Psoas muscle (tissue), 8 donors: ENCODE results near the gene FNDC3B. TPM values are rescaled to one million over a fixed set of nuclear protein-coding genes. Genes with fewer than 3 reads are reported as not detected.

Experiments used
- ATAC-seq, 4 donors: fragments of 200-7000 bp; cut with Tn5 transposase; one replicate each; pipeline ENCODE4 v1.9.1; 2020; ENCODE audit warnings: moderate library complexity in 3 of 4, mild to moderate bottlenecking in 2 of 4
- DNase-seq, 2 donors: peaks; one replicate each; pipeline ENCODE4 v3.0.0-alpha.2; 2020
- H3K27ac ChIP-seq: fragments of 200-600 bp; one replicate; pipeline ENCODE4 v1.8.0; 2022
- H3K27me3 ChIP-seq, 3 donors: fragments of 200-600 bp in 1 of 3; one replicate each; pipeline versions ENCODE4 v1.6.1 to v1.8.0; 2013 to 2022; ENCODE audit warnings: low read length in 2 of 3, mild to moderate bottlenecking in 2 of 3, moderate library complexity in 1 of 3; ENCODE audit not compliant: insufficient read depth in 3 of 3
- H3K36me3 ChIP-seq, 2 donors: fragments of 200-600 bp in 1 of 2; one replicate each; pipeline versions ENCODE4 v1.6.1 to v1.8.0; 2013 to 2022; ENCODE audit warnings: low read depth in 1 of 2, mild to moderate bottlenecking in 1 of 2, moderate library complexity in 1 of 2; ENCODE audit not compliant: insufficient read depth in 1 of 2
- H3K4me1 ChIP-seq: fragments of 200-600 bp; one replicate; pipeline ENCODE4 v1.8.0; 2022
- H3K4me3 ChIP-seq: fragments of 200-600 bp; one replicate; pipeline ENCODE4 v1.8.0; 2022; ENCODE audit warnings: mild to moderate bottlenecking
- H3K9me3 ChIP-seq: fragments of 200-600 bp; one replicate; pipeline ENCODE4 v1.8.0; 2022
- WGBS, 3 donors: extraction: QIAGEN DNeasy Blood & Tissue Kit; methylation state at CpG; one replicate each; pipeline versions ENCODE4 v1.1.6 to v1.1.7; 2013; 5-methylcytosine and 5-hydroxymethylcytosine counted together
- intact Hi-C, 2 donors: fragments of 100-400 bp; cut with DNase I; formaldehyde crosslinking; loops; one replicate each; pipeline versions ENCODE4 v1.11.0 to v1.14.2; 2022
- polyA plus RNA-seq, 3 donors: library from polyadenylated mRNA; stranded (reverse); fragments of 200-250 nt; gene quantifications; one replicate each; pipeline ENCODE4 v1.2.3, GENCODE V29; 2013
- total RNA-seq, 4 donors: library from RNA; stranded (reverse); fragmentation: NEBNext Ultra II Directional in 2 of 4; extraction: Animal tissue kit (Norgen Biotek cat#: 25700) in 2 of 4; gene quantifications; one replicate each; pipeline versions ENCODE4 v1.2.1 to v1.2.4, GENCODE V29; 2021 to 2023
- TF ChIP-seq, protein P1 (sequence below): fragments of 200-600 bp; IDR thresholded peaks from one replicate; pipeline ENCODE4 v1.8.0; 2022; ENCODE audit warnings: antibody characterized with exemption
- donor health status: healthy with polysubstance abuse.
- donor health status: DM: no; HTN: no; CAD: no; lungs with moderate emphysema.
- donor health status: Bipolar disorder and iron deficiency.
- donor health status: healthy.
- donor health status: DM: yes; HTN: yes; CAD: no.
- donor health status: DM: no; HTN: no; CAD: no.
- donor health status: DM: no; HTN: no; CAD: no.
- donor health status: DM: yes; HTN: yes; CAD: no.

Gene FNDC3B
- total and polyA plus RNA-seq, 7 donors = 12.4 to 133 (median 50.8) TPM

DNA sequence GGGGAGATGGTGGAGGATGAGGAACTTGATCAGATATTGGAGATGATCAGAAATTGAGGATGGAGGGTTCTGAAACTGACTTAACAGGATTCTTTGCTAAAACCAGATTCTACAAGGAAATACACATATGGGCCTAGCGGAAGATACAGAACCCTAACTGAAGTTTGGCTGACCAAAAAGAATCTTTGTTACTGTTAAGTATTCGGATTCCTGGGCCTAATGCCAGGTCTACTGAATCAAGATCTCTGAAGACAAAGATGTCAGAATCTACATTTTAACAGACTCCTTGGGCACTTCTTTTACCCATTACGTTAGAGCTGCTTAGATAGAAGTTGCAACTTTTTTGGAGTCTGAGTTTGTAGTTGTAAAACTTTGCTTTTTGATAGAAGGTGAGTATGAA, 137.7 kb downstream of the FNDC3B start:
- ATAC-seq (no peak), DNase-seq (no peak)
- Histone ChIP-seq H3K27ac (no peak overlapping the region), H3K9me3 (no peaks in the 10 kb centered on the region), H3K4me1 (peaks cover 34% of the 10 kb centered on the region), H3K36me3 (no peaks in the 10 kb centered on the region), H3K4me3 (no peak overlapping the region), H3K27me3 (no peaks in the 10 kb centered on the region)
- TF ChIP-seq, protein P1, sequence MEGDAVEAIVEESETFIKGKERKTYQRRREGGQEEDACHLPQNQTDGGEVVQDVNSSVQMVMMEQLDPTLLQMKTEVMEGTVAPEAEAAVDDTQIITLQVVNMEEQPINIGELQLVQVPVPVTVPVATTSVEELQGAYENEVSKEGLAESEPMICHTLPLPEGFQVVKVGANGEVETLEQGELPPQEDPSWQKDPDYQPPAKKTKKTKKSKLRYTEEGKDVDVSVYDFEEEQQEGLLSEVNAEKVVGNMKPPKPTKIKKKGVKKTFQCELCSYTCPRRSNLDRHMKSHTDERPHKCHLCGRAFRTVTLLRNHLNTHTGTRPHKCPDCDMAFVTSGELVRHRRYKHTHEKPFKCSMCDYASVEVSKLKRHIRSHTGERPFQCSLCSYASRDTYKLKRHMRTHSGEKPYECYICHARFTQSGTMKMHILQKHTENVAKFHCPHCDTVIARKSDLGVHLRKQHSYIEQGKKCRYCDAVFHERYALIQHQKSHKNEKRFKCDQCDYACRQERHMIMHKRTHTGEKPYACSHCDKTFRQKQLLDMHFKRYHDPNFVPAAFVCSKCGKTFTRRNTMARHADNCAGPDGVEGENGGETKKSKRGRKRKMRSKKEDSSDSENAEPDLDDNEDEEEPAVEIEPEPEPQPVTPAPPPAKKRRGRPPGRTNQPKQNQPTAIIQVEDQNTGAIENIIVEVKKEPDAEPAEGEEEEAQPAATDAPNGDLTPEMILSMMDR = no peak
- intact Hi-C loops = no loop called here
- 46 to 72% (median 53%) methylated on average over 3 of the region's 3 CpGs for WGBS, 3 donors

DNA sequence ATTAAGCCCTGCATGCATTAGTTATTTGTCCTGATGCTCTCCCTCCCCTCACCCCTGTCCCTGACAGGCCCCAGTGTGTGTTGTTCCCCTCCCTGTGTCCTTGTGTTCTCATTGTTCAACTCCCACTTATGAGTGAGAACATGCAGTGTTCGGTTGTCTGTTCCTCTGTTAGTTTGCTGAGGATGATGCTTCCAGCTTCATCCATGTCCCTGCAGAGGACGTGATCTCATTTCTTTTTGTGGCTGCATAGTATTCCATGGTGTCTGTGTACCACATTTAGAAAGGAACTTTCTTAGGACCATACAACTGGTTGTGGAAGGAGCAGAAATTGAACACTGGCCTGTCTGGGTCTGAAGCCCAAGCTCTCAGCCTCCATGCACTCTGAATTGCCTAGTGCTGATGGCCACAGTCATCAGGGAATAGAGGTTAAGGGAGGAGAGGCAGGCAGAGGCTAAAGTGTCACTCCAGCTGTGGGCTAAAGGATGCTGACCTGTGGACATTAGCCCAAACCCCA, 138.5 kb downstream of the FNDC3B start:
- H3K4me1 ChIP-seq = peaks cover 38% of the 10 kb centered on the region
- TF ChIP-seq, protein P1 = no peak
- 93 to 97% (median 95%) methylated on average over 2 of the region's 2 CpGs for whole genome bisulfite sequencing, 3 donors
- no peaks in the 10 kb centered on the region for H3K36me3 ChIP-seq
- no peak overlapping the region for H3K27ac ChIP-seq
- no peaks in the 10 kb centered on the region for H3K9me3 ChIP-seq
- no peaks in the 10 kb centered on the region for H3K27me3 ChIP-seq
- no peak overlapping the region for H3K4me3 ChIP-seq
- ATAC-seq (no peak), DNase-seq (no peak)
- intact Hi-C loops = no loop called here

DNA sequence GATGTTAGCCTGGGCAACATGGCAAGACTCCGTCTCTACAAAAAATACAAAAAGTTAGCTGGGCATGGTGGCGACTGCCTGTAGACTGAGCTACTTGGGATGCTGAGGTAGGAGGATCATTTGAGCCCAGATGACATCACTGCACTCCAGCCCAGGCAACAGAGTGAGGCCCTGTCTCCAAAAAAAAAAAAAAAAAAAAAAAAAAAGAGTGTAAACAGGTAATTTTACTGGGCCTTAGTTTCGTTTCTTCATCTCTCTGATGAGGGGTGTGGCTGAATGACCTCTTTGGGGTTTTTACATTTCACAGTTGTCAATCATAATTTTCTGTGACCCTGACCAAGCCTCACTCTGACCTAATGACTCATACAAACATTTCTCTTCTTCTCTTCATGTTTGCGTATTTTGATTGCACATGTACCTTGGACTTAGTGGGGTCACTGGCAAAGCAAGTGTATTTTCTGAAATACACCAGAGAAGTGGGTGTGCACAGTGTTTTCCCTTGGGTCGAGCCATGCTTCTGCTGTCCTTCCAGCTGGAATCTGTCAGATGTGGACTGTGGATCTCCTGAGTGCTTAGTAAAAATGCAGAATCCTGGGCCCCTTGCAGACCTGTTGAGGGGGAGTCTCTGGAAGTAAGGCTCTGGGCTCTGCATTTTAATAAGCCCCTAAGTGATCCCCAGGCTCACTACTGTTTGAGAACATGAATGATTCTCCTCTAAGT, 140.5 kb downstream of the FNDC3B start:
- Histone ChIP-seq H3K9me3 (no peaks in the 10 kb centered on the region), H3K36me3 (no peaks in the 10 kb centered on the region), H3K4me1 (peaks cover 37% of the 10 kb centered on the region), H3K4me3 (no peak overlapping the region), H3K27me3 (no peaks in the 10 kb centered on the region), H3K27ac (no peak overlapping the region)
- intact Hi-C loops = no loop called here
- WGBS, 3 donors = 86% methylated on average over 5 of the region's 5 CpGs
- ATAC-seq (peak in 1 of 4 donors; percentile 28), DNase-seq (no peak)
- TF ChIP-seq, protein P1 = no peak

DNA sequence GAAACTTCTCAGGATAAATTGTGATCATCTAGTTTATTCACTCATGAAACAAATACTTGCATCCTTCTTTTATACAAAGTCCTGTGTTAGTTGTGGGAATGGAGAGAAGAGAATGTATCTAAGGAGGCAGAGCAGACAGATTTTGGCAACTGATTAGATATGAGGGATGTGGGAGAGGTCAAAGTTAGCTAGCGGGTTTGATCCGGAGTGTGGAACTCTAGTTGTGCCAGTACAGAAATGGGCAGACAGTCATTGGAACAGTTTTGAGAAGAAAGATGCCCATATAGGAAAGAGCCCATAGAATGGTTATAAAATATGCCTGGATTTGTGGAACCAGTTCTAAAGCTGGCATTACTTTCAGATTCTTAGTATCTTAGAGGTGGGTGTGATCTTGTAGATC, 141.1 kb downstream of the FNDC3B start:
- WGBS, 3 donors = 82 to 87% (median 86%) methylated on average over 2 of the region's 2 CpGs
- Histone ChIP-seq H3K27ac (no peak overlapping the region), H3K9me3 (no peaks in the 10 kb centered on the region), H3K4me3 (no peak overlapping the region), H3K4me1 (peaks cover 37% of the 10 kb centered on the region), H3K27me3 (no peaks in the 10 kb centered on the region), H3K36me3 (no peaks in the 10 kb centered on the region)
- DNase-seq (no peak), ATAC-seq (no peak)
- TF ChIP-seq, protein P1 = no peak
- intact Hi-C loops = no loop called here
